DND-41 (cell line): ENCODE results near the gene RTN4IP1.

Experiments used
- CTCF ChIP-seq: IDR thresholded peaks from 2 replicates; pipeline ENCODE4 v1.5.1; 2012; ENCODE audit warnings: borderline replicate concordance, low read length, moderate library complexity, mild to moderate bottlenecking; ENCODE audit not compliant: poor library complexity, severe bottlenecking; ENCODE audit errors: extremely low read depth
- EZH2 ChIP-seq: IDR thresholded peaks from 3 replicates; pipeline ENCODE4 v1.6.1; 2012; ENCODE audit warnings: borderline replicate concordance, low read depth, mild to moderate bottlenecking, moderate library complexity, low read length, inconsistent platforms; ENCODE audit not compliant: severe bottlenecking

GRCh38 chr6:106639812-106640211 is 10.5 kb upstream of the RTN4IP1 start:
- TF ChIP-seq CTCF, result no peak
- TF ChIP-seq EZH2, result no peak
